HG02642 (cell line): Measurements from ENCODE around the gene GPC6.

Source experiments
- ATAC-seq: cut with Tn5 transposase; IDR thresholded peaks from one replicate; pipeline ENCODE4 v1.9.1; 2021; ENCODE audit warnings: mild to moderate bottlenecking; ENCODE audit not compliant: unreplicated experiment, poor library complexity

Gene GPC6

GRCh38 chr13:94168783-94169453 lies 942.3 kb downstream of the GPC6 start:
- ATAC-seq: no peak

- ATAC-seq: no peak
These were observed 943.0 kb downstream of the GPC6 start for GRCh38 chr13:94169454-94170144.

GRCh38 chr13:94170145-94170571 lies 943.6 kb downstream of the GPC6 start:
- no peak for ATAC-seq

- no peak for ATAC-seq
These were observed 945.8 kb downstream of the GPC6 start for GRCh38 chr13:94172416-94172815.

DNA sequence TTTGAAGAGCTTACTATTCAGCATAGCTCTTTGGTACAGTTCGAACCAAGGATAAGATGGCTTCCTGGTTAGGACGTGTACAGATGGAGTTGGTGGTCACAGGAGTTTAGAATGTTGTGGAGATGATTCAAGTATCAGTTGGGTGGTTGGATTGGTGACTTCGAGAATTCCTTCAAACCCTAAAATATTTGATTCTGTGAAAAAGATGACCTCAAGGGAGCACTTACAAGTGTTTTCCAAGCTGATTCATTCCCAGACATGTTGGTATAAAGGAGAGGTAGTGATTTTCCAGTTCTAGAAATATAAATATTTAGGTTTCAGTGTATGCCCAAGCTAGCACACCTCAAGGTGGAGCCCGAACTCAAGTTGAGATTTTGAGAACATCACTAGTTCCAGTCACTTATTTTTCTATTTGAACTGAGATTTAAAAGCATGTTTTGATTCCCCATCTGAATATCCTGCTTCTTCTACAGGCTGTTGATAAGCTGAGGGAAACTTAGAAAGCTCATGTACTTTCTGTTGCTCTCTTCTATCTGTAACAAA lies 946.8 kb downstream of the GPC6 start:
- no peak for ATAC-seq

- ATAC-seq: no peak
These were observed 947.4 kb downstream of the GPC6 start for GRCh38 chr13:94174009-94174408.

DNA sequence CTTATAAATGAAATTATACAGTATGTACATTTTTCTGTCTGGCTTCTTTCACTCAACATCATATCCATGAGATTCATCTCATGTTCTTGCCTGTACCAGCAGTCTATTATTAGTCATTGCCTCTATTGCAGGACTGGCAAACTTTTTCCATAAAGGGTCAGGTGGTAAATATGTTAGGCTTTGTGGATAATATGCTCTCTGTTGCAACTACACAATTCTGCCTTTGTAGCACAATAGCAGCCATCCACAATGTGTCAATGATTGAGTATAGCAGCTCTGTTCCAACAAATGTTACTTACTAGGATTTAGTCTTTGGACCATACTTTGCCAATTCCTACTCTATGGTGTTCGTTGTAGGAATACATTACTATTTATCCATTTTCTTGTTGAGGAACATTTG lies 948.5 kb downstream of the GPC6 start:
- no peak for ATAC-seq

GRCh38 chr13:94176561-94176960 lies 950.0 kb downstream of the GPC6 start:
- no peak for ATAC-seq

DNA sequence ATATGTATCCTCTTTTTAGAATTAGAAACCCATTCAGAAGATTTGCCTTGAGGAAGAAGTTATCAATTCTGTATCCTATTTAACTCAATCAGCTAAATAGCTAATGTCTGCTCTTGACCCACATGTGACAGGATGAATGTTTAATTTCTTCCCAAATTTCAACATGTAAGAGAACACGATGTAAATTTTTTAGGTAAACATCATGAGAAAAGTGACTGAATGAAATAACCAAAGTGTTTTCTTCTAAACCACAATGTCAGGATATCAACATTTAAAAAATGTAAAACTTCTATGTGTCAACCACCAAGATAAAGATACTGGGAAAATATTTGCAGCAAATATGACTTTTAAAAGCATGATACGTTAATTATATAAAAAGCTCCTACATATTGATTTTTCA lies 950.4 kb downstream of the GPC6 start:
- ATAC-seq: no peak

DNA sequence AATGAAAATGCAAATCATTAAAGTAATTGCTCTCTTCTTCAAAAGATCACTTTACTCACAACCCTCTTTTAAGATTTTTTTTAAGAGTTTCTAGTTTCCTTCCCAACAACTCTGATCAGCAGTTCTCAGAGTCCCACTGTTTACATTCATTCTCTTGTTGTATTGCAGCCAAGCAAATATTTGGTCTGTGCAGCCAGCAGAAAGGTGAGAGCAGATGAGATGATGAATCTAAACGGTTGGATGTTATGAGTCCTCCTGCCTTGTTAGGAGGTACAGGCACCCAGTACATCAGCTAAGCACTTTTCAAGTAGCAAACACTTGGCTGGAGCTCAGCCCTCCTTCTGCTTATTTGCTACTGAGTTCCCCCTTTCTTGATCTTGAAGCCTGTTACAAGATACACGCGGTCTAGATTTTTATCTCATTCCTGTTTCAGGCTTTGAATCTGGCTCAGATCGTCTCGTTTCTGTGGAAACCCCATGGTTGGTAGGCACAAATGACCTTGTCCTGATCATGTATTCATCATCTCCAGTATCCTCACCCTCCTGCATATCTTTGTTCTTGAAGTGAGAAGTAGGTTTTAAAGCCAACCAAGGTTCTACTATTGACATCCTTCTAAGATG lies 952.1 kb downstream of the GPC6 start:
- no peak for ATAC-seq

GRCh38 chr13:94181461-94182107 lies 955.0 kb downstream of the GPC6 start:
- no peak for ATAC-seq

- ATAC-seq: no peak
These were observed 955.7 kb downstream of the GPC6 start for GRCh38 chr13:94182185-94182761.

DNA sequence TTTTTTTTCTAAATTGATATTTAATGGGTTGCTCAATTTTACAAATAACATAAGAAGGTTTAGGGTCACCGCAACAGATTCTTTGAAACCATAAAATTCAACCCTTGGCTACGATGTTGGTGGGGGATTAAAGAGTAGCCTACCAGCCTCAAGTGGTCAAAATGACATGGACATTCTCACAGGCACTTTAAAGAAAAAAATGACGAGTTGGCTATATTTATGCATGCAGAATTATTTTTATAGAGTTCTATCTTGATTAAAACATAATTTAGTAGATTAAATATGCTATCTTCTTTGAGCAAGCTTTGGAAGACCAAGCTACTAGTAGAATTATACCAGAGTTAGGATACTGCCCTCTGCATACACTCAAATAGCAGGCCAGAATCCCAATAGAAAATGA lies 959.9 kb downstream of the GPC6 start:
- no peak for ATAC-seq

DNA sequence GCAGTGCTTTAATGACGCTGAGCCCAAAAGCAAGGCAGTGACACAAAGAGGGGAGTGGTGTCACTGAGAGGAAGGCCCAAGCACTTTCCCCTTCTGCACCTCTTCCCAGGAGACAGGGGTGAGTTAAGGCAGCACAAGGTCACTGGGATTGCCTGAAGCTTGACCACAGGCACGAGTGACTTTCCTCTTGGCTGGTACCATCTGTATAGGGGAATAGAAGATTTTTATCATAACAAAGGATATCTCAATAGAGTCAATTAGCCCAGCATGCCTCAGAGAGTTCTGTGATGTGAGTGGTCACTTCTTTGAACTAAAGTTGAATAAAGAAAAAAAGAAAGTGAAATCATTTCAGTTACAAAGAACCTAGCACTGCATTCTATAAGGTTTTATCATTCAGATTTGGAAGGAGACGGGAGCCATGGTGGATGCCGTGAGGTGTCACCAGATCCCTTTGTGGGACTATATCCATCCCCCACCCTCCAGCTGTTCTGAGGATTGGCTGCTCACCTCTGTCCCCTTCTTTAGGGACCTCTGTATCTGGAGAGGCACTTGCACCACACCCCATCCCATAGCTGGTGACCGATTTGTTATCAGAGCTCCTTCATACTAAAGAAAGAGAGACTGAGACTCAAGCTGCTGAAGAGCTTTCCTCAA lies 961.7 kb downstream of the GPC6 start:
- ATAC-seq: no peak

- no peak for ATAC-seq
These were observed 965.9 kb downstream of the GPC6 start for GRCh38 chr13:94192431-94192975.

- no peak for ATAC-seq
These were observed 969.1 kb downstream of the GPC6 start for GRCh38 chr13:94195715-94196114.

DNA sequence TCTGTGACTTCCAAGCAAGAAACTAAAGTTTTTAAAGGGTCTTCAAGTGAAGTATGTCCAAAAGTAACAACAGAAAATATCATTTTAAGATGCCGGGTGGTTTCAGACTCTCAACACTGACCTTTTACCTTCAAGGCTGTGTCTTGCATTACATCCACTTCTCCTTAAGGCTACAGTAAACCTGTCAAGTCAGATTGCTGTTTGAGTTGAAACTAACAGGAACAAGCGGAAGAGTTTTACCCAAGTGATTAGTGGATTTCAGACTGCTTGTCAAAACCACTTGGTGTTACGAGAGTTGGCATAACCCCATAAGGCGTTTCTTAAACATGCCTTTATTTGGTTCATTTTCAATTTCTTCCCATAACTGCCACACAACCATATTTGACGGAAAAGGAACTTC lies 969.8 kb downstream of the GPC6 start:
- ATAC-seq: no peak

- ATAC-seq: no peak
These were observed 972.1 kb downstream of the GPC6 start for GRCh38 chr13:94198681-94199080.

- ATAC-seq: no peak
These were observed 972.5 kb downstream of the GPC6 start for GRCh38 chr13:94199135-94199534.

DNA sequence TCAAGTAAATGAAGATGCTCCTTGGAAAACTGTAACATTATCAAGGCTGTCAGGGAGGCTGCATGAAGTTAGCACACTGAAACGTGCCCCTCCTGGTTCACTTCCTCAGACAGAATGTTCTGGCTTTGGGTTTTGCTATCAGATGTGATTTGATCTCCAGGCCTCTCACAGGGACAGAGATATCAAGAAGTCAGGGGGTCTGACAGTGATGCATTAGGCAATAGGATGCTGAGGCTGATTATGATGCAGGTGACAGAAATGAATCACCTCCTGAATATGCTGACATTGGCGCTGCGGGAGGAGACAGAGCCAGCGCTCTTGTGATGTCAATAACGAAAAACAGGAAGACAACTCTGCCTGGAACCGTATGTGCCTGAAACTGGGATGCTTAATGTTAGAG lies 974.4 kb downstream of the GPC6 start:
- no peak for ATAC-seq
